Neural cell (in vitro differentiated cells): Measurements from ENCODE around the gene WNT3A.
"Not testable (repeated sequence)": the region's sequence is repeated elsewhere in the genome, so short reads cannot be mapped to it uniquely, and the experiment has no call there.

ENCODE experiments used
- CTCF ChIP-seq: fragments of 450-650 bp; IDR thresholded peaks from 2 replicates; pipeline ENCODE4 v1.5.1; 2014; ENCODE audit warnings: antibody characterized with exemption, mild to moderate bottlenecking, moderate library complexity; ENCODE audit not compliant: poor library complexity, severe bottlenecking
- EZH2 ChIP-seq: fragments of 200-600, 300-800 bp; shearing (Covaris generic), sonication (generic); IDR thresholded peaks from 2 replicates; pipeline ENCODE4 v1.6.1; 2014; ENCODE audit warnings: antibody characterized with exemption, low read length, borderline replicate concordance, mild to moderate bottlenecking; ENCODE audit not compliant: insufficient read depth, poor library complexity, severe bottlenecking
- POLR2AphosphoS5 ChIP-seq: IDR thresholded peaks from 2 replicates; pipeline ENCODE4 v1.6.1; 2012

GRCh38 chr1:227972843-227973374 is 33.9 kb upstream of the WNT3A start:
- not testable (repeated sequence) for TF ChIP-seq CTCF, EZH2, POLR2AphosphoS5
